ENCODE data around the gene KCNS1.

The KCNS1 gene

GRCh38 chr20:45051204-45052060 is 49.5 kb downstream of the KCNS1 start:
- no peak for DNase-seq (ENCODE audit: low read depth in 2 of 2)

GRCh38 chr20:45049904-45050471 is 50.9 kb downstream of the KCNS1 start:
- DNase-seq (ENCODE audit: low read depth in 2 of 2) = no peak

DNA sequence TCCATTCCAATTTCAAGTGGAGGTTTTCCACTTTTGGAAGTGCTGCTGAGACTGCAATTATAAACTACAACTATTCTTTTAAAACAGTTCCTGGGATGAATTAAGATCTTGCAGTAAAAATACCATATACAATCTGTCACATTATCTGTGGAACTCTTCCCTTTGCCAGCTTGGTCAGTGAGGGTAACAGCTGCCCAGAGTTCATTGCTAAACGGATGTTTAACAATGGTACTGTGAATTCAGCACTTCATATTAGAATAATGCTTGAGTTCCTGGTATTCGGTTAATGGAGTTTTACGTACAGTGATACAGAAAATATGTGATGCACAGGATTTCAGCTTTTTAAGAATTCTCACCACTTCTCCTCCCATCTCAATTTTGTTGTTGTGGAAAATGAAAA is 51.5 kb downstream of the KCNS1 start:
- DNase-seq (ENCODE audit: low read depth in 2 of 2) = no peak

DNA sequence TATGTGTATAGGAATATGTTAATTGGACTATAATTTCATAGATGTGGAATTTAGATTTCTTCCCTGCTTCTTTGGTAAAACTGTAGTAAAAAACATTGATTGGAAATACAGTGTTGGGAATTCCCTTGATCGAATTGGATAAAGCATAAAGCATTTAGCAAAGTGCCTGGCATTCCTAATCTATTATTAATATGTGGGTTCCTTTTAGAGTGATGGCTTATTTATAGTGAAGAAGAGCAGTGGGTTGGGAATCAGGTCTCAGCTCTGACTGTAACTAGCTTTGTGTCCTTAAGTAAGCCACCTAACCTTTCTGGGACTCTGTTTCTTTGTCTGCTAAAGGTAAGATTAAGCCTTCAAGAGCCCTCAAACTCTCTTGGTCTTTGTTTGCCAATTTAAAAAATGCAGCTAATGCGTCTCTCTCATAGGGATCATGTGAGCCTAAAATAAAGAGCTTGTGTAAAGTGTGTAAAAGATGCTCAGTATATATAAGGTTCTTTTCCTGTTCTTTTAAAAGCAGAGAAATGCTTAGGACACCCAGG is 53.3 kb downstream of the KCNS1 start:
- no peak for DNase-seq (ENCODE audit: low read depth in 2 of 2)

DNA sequence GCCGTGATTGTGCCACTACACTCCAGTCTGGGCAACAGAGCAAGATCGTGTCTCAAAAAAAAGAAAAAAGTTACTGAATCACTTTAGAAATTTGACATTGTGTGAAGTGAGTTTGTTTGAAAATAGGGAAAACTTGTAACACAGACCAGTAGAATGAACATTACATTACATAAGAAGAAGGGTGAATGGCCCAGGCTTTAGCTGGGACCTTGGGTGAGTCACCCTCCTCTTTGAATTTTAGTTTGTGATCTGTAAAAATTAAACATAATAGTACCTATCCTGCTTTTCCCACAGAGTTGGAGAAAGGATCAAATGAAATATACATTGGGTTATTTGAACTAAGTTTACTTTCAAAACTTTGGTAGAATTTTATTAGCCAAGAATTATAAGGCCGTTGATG is 56.3 kb downstream of the KCNS1 start:
- no peak for DNase-seq (ENCODE audit: low read depth in 2 of 2)

DNA sequence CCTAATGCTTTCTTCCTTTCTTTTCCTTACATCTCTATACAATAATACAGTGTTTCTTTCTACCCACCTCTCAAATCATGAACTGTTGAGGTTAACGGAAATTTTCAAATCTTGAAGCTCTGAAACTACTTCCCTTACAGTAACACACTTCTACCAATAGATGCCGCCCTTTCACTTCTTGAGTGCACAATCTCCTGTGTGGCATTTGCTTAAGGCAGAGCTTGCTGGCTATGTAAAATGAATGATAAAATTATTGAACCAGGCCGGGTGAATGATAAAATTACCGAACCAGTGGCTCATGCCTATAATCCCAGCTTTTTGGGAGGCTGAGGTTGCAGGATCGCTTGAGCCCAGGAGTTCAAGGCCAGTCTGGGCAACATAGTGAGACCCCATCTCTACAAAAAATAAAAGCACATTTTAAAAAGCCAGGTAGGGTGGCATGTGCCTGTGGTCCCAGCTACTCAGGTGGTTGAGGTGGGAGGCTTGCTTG is 56.8 kb downstream of the KCNS1 start:
- no peak for DNase-seq (ENCODE audit: low read depth in 2 of 2)

DNA sequence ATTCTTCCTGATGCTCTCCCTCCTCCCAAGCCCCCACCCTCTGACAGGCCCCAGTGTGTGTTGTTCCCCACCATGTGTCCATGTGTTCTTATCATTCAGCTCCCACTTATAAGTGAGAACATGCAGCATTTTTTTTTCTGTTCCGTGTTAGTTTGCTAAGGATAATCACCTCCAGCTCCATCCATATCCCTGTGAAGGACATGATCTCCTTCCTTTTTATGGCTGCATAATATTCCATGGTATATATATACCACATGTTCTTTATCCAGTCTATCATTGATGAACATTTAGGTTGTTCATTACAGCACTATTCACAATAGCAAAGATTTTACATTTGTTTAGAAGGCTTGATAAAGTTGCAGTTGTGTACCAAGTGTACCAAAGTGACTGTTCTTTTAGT is 57.9 kb downstream of the KCNS1 start:
- DNase-seq (ENCODE audit: low read depth in 2 of 2) = no peak
